HFFc6 (cell line): ENCODE measurements around the gene UBTD2. TPM values are rescaled to one million over a fixed set of nuclear protein-coding genes. Genes with fewer than 3 reads are reported as not detected.
"Not testable (repeated sequence)": the region's sequence is repeated elsewhere in the genome, so short reads cannot be mapped to it uniquely, and the experiment has no call there.

Experiments
- DNase-seq: peaks from one replicate; pipeline ENCODE4 v3.0.0-alpha.2; 2018
- H3K27ac Mint-ChIP-seq: 2 replicates; pipeline ENCODE4 v1.8.0; 2020; ENCODE audit warnings: mild to moderate bottlenecking, mixed read lengths
- H3K27me3 Mint-ChIP-seq: 2 replicates; pipeline ENCODE4 v1.8.0; 2021; ENCODE audit warnings: mild to moderate bottlenecking, moderate library complexity, mixed read lengths; ENCODE audit not compliant: insufficient read depth
- H3K36me3 Mint-ChIP-seq: 2 replicates; pipeline ENCODE4 v1.8.0; 2021; ENCODE audit warnings: low read depth, mixed read lengths
- H3K4me1 Mint-ChIP-seq: 2 replicates; pipeline ENCODE4 v1.8.0; 2020; ENCODE audit warnings: low read depth, mixed read lengths
- H3K4me3 Mint-ChIP-seq: 2 replicates; pipeline ENCODE4 v1.8.0; 2020; ENCODE audit warnings: mild to moderate bottlenecking, moderate library complexity, mixed read lengths
- H3K9me3 Mint-ChIP-seq: 2 replicates; pipeline ENCODE4 v1.8.0; 2020; ENCODE audit warnings: mild to moderate bottlenecking, mixed read lengths
- CTCF ChIP-seq: fragments of 200-600 bp; sonication (generic); IDR thresholded peaks from 2 replicates; pipeline ENCODE4 v1.5.0; 2021; ENCODE audit warnings: antibody characterized with exemption, mild to moderate bottlenecking
- long read RNA-seq: library from polyadenylated mRNA; unstranded; transcript quantifications from one replicate; pipeline ENCODE4 v2.0.0, GENCODE V29; 2019
- total RNA-seq, 6 experiments: library from RNA; stranded (reverse); fragmentation: NEBNext Ultra II Directional; extraction: Animal tissue kit (Norgen Biotek cat#: 25700); gene quantifications; 2 replicates in 1 of 6; 3 replicates in 5 of 6; pipeline ENCODE4 v1.2.3, GENCODE V29; 2021

UBTD2 gene
- 10 to 100 TPM; 15.2 to 19.5 (median 17.7) TPM for total RNA-seq
- long read RNA-seq, partial matches to known transcripts = 0 of 6 reads
- long read RNA-seq, other reads (novel, unspliced or antisense) = 4 of 6 reads

GRCh38 chr5:172283020-172283861 is at the start of gene UBTD2:
Gene UBTD2, minus strand, starts transcription at chr5:172283764. Its CDS starts 99 bp downstream, at chr5:172283665.
- H3K4me3 Mint-ChIP-seq = peak within 1 kb of the TSS; percentile 97
- peak; percentile 66 for DNase-seq
- TF ChIP-seq CTCF = peak; percentile 74
- peaks cover 34% of the 10 kb centered on the region for H3K4me1 Mint-ChIP-seq
- H3K9me3 Mint-ChIP-seq = no peaks in the 10 kb centered on the region
- no peaks in the 10 kb centered on the region; the same call in 1 of the 2 replicates for H3K27me3 Mint-ChIP-seq
- H3K27ac Mint-ChIP-seq = peak within 1 kb of the TSS; percentile 91
- H3K36me3 Mint-ChIP-seq = peaks cover 2% of the 10 kb centered on the region; the same call in 1 of the 2 replicates

GRCh38 chr5:172326901-172327300 is 43.3 kb upstream of the UBTD2 start:
- not testable (repeated sequence) for H3K9me3 Mint-ChIP-seq, H3K27ac Mint-ChIP-seq, DNase-seq, H3K4me1 Mint-ChIP-seq, H3K27me3 Mint-ChIP-seq, H3K4me3 Mint-ChIP-seq, H3K36me3 Mint-ChIP-seq

- DNase-seq = no peak
- Mint-ChIP-seq H3K9me3 (no peaks in the 10 kb centered on the region), H3K4me3 (no peak overlapping the region), H3K27me3 (no peaks in the 10 kb centered on the region; the same call in none of the 2 replicates), H3K4me1 (peaks cover 13% of the 10 kb centered on the region), H3K36me3 (no peaks in the 10 kb centered on the region), H3K27ac (no peak overlapping the region)
- no peak for TF ChIP-seq CTCF
Measured at GRCh38 chr5:172325452-172325851, 41.9 kb upstream of the UBTD2 start.

- no peaks in the 10 kb centered on the region for H3K9me3 Mint-ChIP-seq
- no peak for TF ChIP-seq CTCF
- H3K27me3 Mint-ChIP-seq = peaks cover 2% of the 10 kb centered on the region
- no peak for DNase-seq
- H3K27ac Mint-ChIP-seq = no peak overlapping the region; the same call in 1 of the 2 replicates
- no peaks in the 10 kb centered on the region for H3K36me3 Mint-ChIP-seq
- peaks cover 19% of the 10 kb centered on the region for H3K4me1 Mint-ChIP-seq
- no peak overlapping the region for H3K4me3 Mint-ChIP-seq
Measured at GRCh38 chr5:172322028-172322965, 38.7 kb upstream of the UBTD2 start.

- peaks cover 19% of the 10 kb centered on the region for H3K4me1 Mint-ChIP-seq
- H3K27me3 Mint-ChIP-seq = peaks cover 2% of the 10 kb centered on the region
- no peak overlapping the region for H3K4me3 Mint-ChIP-seq
- no peak for DNase-seq
- no peak for TF ChIP-seq CTCF
- H3K27ac Mint-ChIP-seq = no peak overlapping the region
- H3K36me3 Mint-ChIP-seq = no peaks in the 10 kb centered on the region
- H3K9me3 Mint-ChIP-seq = no peaks in the 10 kb centered on the region
Measured at GRCh38 chr5:172321593-172321992, 38.0 kb upstream of the UBTD2 start.
